SKM-1 treated with dmso at 0.1 percent for 144 hours (cell line): ENCODE data around the gene KCTD14.
"Not testable (repeated sequence)": the region's sequence is repeated elsewhere in the genome, so short reads cannot be mapped to it uniquely, and the experiment has no call there.

Source experiments
- DNase-seq: peaks from one replicate; lab custom pipeline; 2025; ENCODE audit not compliant: unreplicated experiment; lab: John Stamatoyannopoulos, UW

The KCTD14 gene

GRCh38 chr11:78022397-78023396 is at the start of gene KCTD14:
KCTD14 (minus strand) TSS chr11:78023276; CDS start chr11:78023249, 27 bp downstream.
- no peak for DNase-seq

DNA sequence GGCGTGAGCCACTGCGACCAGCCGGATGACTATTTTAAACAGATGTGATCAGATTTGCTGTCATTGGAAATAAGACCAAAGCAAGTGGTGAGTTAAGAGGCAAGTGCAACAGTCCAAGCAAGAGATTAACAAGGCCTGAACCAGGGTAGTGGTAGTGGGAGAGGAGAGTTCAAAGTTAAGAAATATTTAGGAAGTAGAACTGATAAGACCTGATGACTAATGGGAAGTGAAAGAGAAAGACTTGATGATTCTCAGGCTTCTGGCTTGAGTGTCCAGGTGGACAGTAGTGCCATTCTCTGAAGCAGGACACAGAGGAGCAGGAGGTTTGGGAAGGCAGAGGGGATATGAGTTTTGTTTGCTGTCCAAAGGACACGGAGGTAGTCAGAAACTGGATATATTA is 49.4 kb upstream of the KCTD14 start:
- DNase-seq, result no peak

- no peak for DNase-seq
Measured at GRCh38 chr11:78071717-78072116, 48.6 kb upstream of the KCTD14 start.

DNA sequence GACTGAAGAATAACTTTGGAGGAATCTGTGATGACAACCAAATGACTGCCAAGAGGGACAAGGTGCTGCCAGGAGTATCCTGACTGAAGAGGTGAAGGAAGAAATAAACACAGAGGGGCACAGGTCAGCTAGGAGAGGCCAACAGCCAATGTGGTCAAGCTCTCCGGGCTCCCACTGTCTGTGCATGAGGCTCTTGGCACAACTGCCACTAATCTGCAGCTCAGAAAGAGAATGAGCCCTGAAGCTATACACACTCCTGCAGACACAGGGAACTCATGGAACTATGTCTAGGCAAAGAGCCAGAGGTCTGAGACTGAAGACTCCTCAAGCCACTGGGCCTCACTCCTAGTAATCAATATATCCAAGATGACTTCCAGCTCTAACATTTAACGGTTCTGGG is 47.5 kb upstream of the KCTD14 start:
- DNase-seq, result no peak

DNA sequence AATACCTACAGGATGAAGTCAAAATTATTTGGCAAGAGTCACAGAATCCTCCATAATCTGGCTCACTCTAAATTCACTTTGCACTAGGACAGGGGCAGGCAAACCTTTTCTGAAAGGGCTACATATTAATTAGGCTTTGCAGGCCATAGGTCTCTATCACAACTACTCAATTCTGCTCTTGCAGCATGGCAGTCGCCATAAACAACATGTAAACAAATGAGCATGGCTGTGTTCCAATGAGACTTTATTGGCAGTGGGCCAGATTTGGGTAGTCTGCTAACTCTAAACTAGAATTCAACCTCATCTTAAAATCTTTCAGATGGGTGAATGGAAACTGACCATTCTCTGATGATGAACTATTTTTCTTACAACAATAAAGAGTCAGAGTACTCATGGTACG is 46.4 kb upstream of the KCTD14 start:
- DNase-seq, result no peak

GRCh38 chr11:78067704-78068103 is 44.6 kb upstream of the KCTD14 start:
- DNase-seq, result no peak

- DNase-seq, result no peak
Measured at GRCh38 chr11:78066471-78066870, 43.4 kb upstream of the KCTD14 start.

- DNase-seq, result no peak
Measured at GRCh38 chr11:78065203-78065602, 42.1 kb upstream of the KCTD14 start.

GRCh38 chr11:78063440-78064181 is 40.5 kb upstream of the KCTD14 start, which contains the start of gene THRSP:
THRSP (plus strand) TSS chr11:78063861; CDS start chr11:78063882, 21 bp downstream.
- DNase-seq, result no peak

- no peak for DNase-seq
Measured at GRCh38 chr11:78062671-78063070, 39.6 kb upstream of the KCTD14 start.

DNA sequence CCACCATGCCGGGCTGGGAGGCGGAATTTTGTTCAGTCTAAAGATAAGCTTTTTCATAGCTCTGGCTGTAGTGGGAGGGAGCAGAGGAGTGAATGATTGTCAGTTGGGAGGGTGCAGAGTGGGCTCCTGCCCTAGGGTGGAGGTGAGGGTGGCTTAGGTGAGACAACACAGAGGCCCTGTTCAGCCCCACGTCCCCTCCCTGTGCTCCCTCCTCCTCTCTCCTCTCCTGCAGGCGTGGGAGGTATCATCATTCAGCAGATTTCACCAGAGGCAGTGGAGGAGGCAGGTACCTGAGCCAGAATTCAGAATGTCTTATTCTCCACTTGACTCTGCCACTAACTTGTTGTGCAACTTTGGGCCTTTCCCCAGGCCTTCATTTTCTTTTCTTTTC is 38.8 kb upstream of the KCTD14 start:
- DNase-seq, result no peak

DNA sequence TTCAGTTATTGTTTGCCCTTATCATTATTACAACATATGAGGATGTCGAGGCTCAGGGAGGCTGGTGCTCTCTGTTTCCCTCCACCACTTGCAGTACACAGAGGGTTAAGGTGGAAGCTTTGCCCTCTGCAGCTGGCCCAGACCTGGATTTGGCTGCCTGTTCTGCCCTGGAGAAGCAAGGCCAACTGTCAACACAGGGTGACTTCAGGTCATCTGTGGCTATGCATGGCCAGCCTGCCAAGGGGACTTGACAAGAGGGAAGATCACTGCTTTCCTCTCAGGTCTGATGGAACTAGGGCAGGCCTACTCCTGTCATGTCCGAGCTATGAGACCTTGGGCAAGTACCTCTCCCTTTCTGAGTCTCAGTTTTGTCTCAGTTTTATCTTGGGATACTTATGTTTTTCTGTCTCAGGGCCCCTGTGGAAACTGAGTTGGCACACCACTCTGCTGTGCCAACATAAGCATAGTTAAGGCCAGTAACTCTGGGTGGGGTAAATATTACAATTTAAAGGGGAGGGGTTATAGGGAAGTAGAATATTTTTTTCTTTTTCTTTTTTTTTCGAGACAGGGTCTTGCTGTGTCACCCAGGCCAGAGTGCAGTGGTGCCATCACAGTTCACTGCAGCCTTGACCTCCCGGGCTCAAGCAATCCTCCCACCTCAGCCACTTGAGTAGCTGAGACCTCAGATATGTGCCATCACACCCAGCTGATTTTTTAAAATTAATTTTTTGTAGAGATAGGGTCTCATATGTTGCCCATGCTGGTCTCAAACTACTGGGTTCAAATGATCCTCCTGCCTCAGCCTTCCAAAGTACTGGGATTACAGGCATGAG is 38.2 kb upstream of the KCTD14 start:
- no peak for DNase-seq

DNA sequence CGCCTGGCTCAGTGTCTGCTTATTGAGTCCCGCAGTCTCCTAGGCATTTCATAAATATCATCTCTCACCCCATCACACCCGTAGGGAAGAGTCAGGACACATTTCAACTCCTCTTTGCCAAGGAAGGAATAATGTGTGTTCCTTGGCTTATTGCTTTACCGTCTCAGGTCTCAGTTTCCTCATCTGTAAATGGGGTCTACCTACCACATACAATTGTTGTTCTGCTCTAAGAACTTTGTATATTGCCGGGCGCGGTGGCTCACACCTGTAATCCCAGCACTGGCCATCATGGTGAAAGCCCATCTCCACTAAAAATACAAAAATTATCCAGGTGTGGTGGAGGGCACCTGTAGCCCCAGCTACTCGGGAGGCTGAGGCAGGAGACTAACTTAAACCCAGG is 37.5 kb upstream of the KCTD14 start:
- no peak for DNase-seq

DNA sequence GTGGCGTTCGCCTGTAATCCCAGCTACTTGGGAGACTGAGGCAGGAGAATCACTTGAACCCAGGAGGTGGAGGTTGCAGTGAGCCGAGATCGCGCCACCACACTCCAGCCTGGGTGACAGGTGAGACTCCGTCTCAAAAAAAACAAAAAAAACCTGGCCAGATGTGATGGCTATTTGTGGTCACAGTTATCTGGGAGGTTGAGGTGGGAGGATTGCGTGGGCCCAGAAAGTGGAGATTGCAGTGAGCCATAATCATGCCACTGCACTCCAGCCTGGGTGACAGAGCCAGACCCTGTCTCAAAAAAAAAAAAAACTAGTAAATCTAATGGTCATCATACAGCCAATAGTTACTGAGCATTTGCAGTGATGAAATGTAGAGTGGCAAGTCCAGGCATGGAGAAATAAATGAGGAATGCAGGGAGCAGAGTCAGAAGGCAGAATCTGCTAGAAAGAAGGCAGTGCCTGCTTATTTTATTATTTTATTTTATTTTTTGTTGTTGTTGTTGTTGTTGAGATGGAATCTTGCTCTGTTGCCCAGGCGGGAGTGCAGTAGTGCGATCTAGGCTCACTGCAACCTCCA is 36.8 kb upstream of the KCTD14 start:
- not testable (repeated sequence) for DNase-seq

- no peak for DNase-seq
Measured at GRCh38 chr11:78057462-78058055, 34.5 kb upstream of the KCTD14 start.

DNA sequence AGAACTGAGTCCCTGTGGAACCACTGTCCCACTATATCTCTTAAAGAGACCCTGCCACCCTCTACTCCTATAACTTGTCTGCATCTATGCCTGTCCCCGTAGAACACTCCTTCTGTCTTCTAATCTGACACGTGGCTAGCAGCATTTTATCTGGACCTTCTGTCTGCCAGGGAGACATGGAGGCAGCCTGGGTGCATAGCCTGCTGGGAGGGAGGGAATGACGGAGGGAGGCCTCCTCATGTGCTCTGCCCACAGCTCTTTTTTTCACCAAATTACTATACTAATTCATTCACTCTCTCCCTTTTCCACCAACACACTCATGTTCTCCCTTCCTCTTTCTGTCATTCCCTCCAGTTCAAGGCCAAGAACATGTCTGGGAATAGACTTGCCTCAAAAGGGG is 33.0 kb upstream of the KCTD14 start:
- no peak for DNase-seq

DNA sequence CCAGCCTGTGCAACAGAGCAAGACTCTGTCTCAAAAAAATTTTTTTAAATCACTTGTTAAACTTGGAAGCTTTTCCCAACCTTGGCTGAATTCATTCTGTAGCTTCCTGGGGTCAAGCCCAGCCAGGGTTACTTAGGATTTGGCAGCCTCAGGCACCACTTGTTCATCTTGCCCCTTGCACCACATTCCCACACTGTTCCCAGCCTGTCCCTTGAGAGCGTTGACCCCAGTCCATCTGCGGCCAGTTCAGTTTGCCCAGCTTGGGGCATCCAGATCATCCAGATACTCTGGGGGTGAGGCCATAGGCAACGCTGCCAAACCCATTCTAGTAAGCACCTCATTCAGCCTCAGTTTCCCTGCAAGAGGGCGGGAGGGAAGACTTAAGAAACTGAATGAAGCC is 31.9 kb upstream of the KCTD14 start:
- no peak for DNase-seq

DNA sequence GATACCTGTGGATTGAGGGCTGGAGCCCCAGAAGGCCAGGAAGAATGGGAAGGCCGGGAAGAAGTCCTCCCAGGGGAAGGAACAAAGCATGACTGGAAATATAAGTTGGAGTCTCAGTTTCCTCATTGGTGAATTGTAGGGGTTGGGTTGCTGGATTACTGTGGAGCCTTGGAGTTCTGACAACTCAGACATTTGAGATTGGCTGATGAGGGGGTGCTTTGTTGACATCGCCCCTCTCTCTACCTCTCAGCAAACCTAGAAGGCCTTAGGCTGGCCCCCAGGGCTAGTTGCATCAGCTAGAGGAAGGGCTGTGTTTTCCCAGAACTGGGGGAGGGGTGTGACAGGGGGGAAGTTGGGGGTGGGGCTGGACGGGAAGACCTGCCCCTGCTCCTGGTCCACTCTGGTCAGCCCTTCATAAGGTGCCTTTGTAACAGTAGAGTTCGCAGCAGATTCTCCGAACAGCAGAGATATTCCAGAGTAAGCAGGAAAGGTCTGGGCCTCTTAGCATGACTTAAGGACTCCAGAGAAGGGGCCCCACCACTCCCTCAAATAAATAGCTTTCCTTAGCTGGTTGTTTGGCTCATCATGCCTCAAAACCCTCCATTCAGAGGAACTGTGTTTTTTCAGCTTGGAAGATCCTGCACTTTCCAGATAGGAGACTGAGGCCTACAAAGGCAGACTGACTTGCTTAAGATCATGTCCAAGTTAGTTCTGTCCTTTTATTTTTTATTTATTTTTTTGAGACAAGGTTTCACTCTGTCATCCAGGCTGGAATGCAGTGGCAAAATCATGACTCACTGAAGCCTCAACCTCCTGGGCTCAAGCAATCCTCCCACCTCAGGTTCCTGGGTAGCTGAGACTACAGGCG is 28.1 kb upstream of the KCTD14 start:
- DNase-seq, result no peak

DNA sequence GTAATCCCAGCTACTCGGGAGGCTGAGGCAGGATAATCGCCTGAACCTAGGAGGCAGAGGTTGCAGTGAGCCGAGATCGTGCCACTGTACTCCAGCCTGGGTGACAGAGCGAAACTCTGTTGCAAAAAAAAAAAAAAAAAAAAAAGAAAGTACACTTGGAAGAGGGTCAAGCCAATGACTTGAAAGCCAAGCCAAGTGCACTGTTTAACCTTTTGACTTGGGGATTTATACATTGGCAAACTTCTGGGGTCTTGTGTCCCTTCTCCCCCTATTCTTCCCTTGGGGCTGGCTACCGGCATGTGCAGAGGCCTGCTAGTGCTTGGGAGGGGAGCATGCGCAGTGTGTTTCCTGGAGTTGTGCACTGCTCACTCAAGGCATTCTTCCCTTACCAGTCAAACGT is 26.3 kb upstream of the KCTD14 start:
- no peak for DNase-seq
